ENCODE data around the gene RBM46. TPM values are rescaled to one million over a fixed set of nuclear protein-coding genes. Genes with fewer than 3 reads are reported as not detected.

RBM46 gene, protein sequence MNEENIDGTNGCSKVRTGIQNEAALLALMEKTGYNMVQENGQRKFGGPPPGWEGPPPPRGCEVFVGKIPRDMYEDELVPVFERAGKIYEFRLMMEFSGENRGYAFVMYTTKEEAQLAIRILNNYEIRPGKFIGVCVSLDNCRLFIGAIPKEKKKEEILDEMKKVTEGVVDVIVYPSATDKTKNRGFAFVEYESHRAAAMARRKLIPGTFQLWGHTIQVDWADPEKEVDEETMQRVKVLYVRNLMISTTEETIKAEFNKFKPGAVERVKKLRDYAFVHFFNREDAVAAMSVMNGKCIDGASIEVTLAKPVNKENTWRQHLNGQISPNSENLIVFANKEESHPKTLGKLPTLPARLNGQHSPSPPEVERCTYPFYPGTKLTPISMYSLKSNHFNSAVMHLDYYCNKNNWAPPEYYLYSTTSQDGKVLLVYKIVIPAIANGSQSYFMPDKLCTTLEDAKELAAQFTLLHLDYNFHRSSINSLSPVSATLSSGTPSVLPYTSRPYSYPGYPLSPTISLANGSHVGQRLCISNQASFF
- total RNA-seq (not detected), total RNA-seq (0 reads per million in 2 donors)

DNA sequence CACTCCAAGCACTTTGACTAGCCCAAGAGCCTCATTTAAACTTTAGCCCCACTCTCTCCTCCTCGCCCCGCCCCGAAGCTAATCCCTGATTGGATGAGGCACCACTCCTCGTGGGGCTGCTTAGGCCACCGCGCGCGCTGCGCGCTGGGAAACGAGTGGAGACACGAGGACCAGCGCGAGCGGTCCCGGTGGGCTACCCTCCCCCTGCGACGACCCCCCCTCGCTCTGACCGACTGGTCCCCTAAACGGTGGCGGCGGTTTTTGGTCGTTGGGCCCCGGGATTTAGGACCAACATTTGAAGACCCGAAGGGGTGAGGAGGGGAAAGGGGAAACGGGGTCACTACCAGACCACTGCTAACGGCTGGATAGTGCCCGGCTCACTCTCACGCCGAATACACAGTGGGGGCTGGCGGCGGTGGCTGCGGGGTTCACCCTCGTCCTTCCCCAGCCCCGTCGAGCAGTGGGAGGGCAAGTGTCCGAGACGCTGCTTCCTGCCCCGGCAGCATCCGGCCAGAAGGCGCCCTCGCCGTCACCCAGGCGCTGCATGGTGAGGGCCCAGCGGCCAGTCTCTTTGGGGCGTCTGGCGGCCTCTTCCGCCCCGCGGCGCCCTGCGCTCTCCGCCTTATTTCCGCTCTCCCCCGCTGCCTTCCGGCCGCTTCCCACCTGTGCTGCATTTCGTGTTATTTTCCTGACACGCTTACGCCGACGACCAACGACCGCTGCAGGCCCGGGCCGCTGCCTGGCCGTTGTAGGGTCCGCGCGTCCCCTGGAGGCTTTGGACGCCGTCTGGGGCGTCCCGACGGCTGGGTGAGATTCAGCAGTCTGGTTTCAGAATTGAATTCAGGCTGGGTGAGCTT, at the start of gene RBM46:
TSS of gene RBM46 (plus strand) at position 147 of the 857 bp plus-strand sequence. CDS start 15,481 bp downstream, outside the sequence.
- Mint-ChIP-seq H3K4me1 (no peaks in the 10 kb centered on the region), H3K27ac (no peak within 1 kb of the TSS), H3K27me3 (peaks cover 29% of the 10 kb centered on the region), H3K36me3 (ENCODE audit: low read depth) (no peaks in the 10 kb centered on the region), H3K4me3 (no peak within 1 kb of the TSS)
- ATAC-seq, result no peak
- no peaks in the 10 kb centered on the region for H3K9me3 ChIP-seq (ENCODE audit: control insufficient read depth, low read length, poor library complexity, severe bottlenecking)
- DNase-seq, result no peak

DNA sequence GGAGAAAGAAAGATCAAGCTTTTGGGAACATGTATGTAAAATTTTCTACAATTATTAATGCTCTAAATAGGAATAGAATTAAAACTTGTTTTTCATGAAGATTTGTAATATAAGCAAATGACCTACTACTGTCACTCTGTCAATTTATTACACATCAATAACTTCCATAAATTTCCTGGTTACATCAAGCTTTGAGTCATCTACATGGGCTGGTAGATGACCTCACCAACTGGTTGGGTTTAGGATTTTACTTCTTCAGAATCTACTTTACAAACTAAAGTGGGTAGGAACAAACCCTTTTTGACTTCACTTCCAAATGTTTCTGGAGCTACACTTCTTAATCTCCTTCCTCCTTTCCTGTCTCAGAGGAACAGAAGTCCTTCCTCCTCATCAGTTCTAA, 49.3 kb upstream of the RBM46 start:
- DNase-seq (no peak), ATAC-seq (no peak)
- Mint-ChIP-seq H3K27ac (no peak overlapping the region), H3K4me1 (no peaks in the 10 kb centered on the region), H3K36me3 (ENCODE audit: low read depth) (no peaks in the 10 kb centered on the region), H3K27me3 (peaks cover 10% of the 10 kb centered on the region), H3K4me3 (no peak overlapping the region)
- H3K9me3 ChIP-seq (ENCODE audit: control insufficient read depth, low read length, poor library complexity, severe bottlenecking), result no peaks in the 10 kb centered on the region

DNA sequence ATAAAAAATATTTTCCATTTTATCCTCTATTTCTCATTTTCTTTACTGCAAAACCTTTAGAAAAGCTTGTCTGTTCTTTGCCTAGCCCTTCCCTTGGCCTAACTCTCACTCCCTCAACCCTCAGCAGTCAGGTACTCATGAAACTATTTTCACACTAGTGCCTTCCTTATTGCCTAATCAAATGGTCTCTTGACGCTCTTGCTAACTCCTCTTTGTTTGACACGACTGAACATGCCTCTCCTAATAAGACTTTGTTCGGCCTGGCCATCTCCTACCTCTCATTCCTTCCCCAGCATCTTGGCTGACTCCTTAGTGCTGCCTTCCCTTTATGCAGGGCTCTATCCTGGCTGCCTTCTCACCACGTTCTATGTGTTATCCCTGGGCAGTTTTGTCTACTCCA, 48.4 kb upstream of the RBM46 start:
- Mint-ChIP-seq H3K27ac (no peak overlapping the region), H3K4me1 (no peaks in the 10 kb centered on the region), H3K36me3 (ENCODE audit: low read depth) (no peaks in the 10 kb centered on the region), H3K4me3 (no peak overlapping the region), H3K27me3 (peaks cover 7% of the 10 kb centered on the region)
- no peaks in the 10 kb centered on the region for H3K9me3 ChIP-seq (ENCODE audit: control insufficient read depth, low read length, poor library complexity, severe bottlenecking)
- ATAC-seq (no peak), DNase-seq (no peak)

DNA sequence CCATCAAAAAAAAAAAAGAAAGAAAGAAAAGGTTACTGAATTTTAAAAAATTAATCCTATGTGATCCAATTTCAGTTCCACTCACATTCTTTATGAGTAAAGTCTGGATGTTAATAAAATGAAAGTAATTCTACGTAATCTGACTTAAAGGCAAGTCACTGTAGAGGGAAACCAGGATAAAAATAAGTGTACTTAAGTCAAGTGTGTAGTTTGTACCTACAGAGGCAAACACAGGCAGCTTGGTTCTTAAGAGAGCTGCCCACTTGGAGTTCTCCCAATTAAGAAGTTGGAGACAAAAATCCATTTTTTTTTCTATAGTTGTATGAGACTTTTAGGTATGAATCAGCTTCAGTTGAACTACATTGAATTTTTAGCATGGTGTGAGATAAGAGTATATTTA, 44.3 kb upstream of the RBM46 start:
- DNase-seq, result no peak
- no peak for ATAC-seq
- Mint-ChIP-seq H3K27me3 (peaks cover 27% of the 10 kb centered on the region), H3K4me1 (peaks cover under 1% of the 10 kb centered on the region), H3K27ac (no peak overlapping the region), H3K36me3 (ENCODE audit: low read depth) (no peaks in the 10 kb centered on the region), H3K4me3 (no peak overlapping the region)
- H3K9me3 ChIP-seq (ENCODE audit: control insufficient read depth, low read length, poor library complexity, severe bottlenecking), result no peaks in the 10 kb centered on the region

DNA sequence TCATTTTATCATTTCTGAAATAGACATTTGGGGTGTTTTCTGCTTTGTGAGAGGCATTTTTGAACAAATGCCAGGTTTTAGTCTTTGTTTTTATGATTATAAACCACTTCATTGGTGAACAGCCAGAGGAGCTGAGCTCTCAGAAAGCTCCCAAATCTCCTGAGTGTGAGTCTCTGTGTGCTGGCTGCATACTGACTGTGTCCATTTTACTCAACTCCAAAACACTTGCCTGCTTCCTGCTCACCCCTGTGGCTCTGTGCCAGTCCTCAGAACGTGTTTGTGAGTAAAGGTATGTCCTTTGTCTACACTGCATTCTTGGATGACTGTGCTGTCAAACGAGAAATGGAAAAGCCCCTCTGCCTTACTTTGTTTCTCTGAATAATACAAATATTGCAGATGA, 42.6 kb upstream of the RBM46 start:
- H3K4me3 Mint-ChIP-seq, result no peak overlapping the region
- peaks cover 40% of the 10 kb centered on the region for H3K27me3 Mint-ChIP-seq
- DNase-seq (no peak), ATAC-seq (no peak)
- H3K4me1 Mint-ChIP-seq, result peaks cover 5% of the 10 kb centered on the region
- H3K36me3 Mint-ChIP-seq (ENCODE audit: low read depth), result no peaks in the 10 kb centered on the region
- no peak overlapping the region for H3K27ac Mint-ChIP-seq
- H3K9me3 ChIP-seq (ENCODE audit: control insufficient read depth, low read length, poor library complexity, severe bottlenecking), result no peaks in the 10 kb centered on the region

DNA sequence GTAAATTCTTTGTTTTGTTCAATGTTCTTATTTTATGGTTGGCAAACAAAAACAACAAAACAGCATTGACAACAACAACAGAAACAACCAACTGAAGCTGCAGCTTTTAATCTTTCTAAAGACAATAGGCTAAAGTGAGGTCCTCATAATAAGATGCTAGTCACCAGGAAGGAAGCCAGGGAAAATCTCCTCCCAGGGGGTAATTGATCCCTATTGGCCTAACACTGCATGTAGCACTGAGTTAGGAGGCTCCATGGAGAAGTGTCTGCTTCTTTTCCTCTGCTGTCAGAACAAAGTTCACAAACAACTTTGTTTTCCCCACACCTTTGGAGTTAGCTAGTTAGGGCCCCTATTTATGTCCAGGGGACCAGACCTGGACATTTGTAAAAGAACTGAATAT, 42.0 kb upstream of the RBM46 start:
- DNase-seq (no peak), ATAC-seq (no peak)
- no peaks in the 10 kb centered on the region for H3K9me3 ChIP-seq (ENCODE audit: control insufficient read depth, low read length, poor library complexity, severe bottlenecking)
- Mint-ChIP-seq H3K27me3 (peaks cover 46% of the 10 kb centered on the region), H3K4me1 (peaks cover 9% of the 10 kb centered on the region), H3K4me3 (no peak overlapping the region), H3K36me3 (ENCODE audit: low read depth) (no peaks in the 10 kb centered on the region), H3K27ac (no peak overlapping the region)

DNA sequence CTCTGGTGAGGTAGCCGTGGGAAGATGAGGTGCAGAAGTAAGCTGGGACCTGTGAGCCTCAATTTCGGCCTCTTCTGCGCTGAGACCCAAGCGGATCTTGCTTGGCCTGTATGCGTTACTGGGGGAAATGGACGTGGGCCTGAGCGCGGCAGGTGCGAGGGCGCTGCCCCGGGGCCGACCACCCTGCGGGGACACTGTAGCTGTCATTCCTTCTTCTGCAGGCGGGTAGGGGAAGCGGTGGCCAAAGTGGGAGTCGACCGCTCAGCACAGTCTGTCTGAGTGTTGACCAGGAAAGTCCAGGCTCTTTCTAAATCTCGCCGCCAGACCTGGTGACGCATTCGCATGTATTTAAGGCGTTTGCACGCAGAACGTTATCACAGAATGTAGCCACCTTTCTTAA, 40.6 kb upstream of the RBM46 start:
- Mint-ChIP-seq H3K4me3 (no peak overlapping the region), H3K27me3 (peaks cover 60% of the 10 kb centered on the region), H3K27ac (no peak overlapping the region), H3K36me3 (ENCODE audit: low read depth) (no peaks in the 10 kb centered on the region), H3K4me1 (peaks cover 13% of the 10 kb centered on the region)
- ATAC-seq (no peak), DNase-seq (no peak)
- no peaks in the 10 kb centered on the region for H3K9me3 ChIP-seq (ENCODE audit: control insufficient read depth, low read length, poor library complexity, severe bottlenecking)

DNA sequence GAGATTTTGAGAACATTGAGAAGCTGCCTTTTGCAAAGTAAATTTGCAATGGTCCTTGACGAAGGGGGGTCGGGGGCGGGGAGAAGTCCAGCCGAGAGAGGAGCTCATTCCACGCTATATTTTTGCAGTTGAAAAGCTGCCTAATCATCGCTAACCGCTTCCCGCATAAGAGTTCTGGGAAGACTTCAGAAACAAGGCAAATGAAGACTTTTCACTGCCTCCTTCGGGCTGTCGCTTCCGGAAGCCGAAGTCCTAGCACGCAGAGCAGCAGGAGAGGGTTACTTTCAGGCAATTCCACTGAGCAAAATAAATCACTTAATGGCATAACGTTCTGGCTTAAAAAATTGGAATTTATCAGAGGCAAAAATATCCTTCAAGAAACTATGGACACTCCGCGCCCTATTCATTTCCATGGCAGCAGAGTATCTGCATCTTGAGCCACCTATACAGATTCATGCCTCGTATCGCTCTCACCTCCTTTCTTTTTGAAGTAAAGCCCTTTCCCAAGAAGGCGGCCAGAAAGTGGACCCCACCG, 39.9 kb upstream of the RBM46 start:
- no peaks in the 10 kb centered on the region for H3K9me3 ChIP-seq (ENCODE audit: control insufficient read depth, low read length, poor library complexity, severe bottlenecking)
- Mint-ChIP-seq H3K27ac (no peak overlapping the region), H3K4me1 (peaks cover 13% of the 10 kb centered on the region), H3K27me3 (peaks cover 63% of the 10 kb centered on the region), H3K36me3 (ENCODE audit: low read depth) (no peaks in the 10 kb centered on the region), H3K4me3 (no peak overlapping the region)
- DNase-seq, result no peak
- no peak for ATAC-seq

DNA sequence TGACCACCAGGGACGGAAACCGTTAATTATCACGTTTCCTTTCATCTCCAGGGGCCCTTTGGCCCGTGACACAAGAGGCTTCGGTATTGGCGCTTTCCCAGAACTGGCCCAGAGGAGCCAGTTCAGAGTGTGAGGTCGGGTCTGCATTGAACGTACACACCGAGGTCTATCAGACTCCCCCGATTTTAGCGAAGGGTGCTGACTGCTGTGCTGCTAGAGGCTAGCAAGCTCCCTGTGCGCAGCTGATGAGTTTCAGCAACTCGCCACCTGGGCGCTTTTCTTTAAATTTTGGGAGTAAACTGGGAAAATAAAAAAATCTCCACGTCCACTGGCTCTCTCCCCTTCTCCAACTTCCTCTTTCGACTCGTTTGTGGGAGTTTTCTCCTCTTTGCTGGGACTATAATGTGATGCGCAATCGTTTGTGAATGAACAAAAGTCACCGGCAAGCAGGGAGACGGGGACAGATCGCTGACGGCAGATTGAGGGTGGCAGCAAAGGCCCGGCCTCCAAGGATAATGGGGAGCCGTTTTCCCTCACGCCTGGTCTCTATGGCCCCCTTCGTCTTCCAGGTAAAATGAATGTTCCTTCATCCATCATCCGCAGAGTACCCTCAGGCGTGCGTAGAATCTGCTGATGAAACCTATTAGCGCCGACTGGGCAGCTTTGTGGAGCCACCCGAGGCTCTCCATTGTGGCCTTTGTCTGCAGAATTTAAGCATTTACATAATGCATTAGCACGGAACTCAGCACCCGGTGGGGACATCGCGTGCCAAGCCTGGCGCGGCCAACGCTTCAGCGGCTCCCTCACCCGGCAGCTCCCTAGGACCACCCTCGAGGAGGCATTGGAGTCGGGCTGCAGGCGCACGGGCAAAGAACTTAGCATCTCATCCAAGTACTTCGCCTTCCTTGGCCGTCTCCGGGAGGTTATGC, 38.9 kb upstream of the RBM46 start:
- peaks cover 13% of the 10 kb centered on the region for H3K4me1 Mint-ChIP-seq
- no peak overlapping the region for H3K27ac Mint-ChIP-seq
- ATAC-seq (no peak), DNase-seq (no peak)
- H3K4me3 Mint-ChIP-seq, result peak overlapping the region; percentile 70
- H3K36me3 Mint-ChIP-seq (ENCODE audit: low read depth), result no peaks in the 10 kb centered on the region
- H3K27me3 Mint-ChIP-seq, result peaks cover 72% of the 10 kb centered on the region
- no peaks in the 10 kb centered on the region for H3K9me3 ChIP-seq (ENCODE audit: control insufficient read depth, low read length, poor library complexity, severe bottlenecking)

DNA sequence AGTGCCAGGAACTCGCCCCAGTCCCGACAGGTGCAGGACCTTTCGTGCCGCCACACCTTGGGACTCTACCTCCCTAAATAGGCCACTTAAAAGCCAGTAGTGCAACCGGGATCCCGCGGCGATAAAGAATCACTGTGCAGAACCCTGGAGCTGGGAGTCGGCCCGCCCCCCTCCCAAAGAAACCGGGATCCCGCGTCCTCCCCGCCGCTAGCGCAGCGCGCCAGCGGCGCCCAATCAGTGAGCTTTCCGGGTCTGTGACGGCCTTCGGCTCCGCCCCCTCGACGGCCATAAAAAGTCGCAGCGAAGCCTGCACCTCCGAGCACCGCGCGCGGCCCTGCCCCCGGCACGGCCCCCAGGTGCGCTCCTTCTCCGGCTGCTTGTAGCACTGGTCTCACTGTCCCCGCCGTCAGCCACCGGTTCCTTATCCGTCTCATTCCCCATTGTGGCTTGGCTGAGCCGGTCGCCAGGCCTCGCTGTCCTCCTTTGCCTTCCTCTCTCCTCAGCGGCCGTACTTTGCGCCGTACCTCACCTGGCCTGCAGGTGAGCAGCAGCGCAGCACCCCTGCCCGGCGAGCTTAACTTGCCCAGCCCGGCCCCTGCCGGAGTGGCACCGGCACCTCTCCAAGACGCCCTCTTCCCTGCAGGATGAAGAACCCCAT, 37.3 kb upstream of the RBM46 start, which contains the start of gene LRAT:
TSS of gene LRAT (plus strand) at position 318 of the 658 bp plus-strand sequence. CDS start at position 645, 327 bp downstream.
- DNase-seq (no peak), ATAC-seq (peak; percentile 91)
- no peaks in the 10 kb centered on the region for H3K36me3 Mint-ChIP-seq (ENCODE audit: low read depth)
- peaks cover 84% of the 10 kb centered on the region for H3K27me3 Mint-ChIP-seq
- H3K9me3 ChIP-seq (ENCODE audit: control insufficient read depth, low read length, poor library complexity, severe bottlenecking), result no peaks in the 10 kb centered on the region
- H3K27ac Mint-ChIP-seq, result peak within 1 kb of the TSS; percentile 45
- peaks cover 13% of the 10 kb centered on the region for H3K4me1 Mint-ChIP-seq
- H3K4me3 Mint-ChIP-seq, result peak within 1 kb of the TSS; percentile 94

DNA sequence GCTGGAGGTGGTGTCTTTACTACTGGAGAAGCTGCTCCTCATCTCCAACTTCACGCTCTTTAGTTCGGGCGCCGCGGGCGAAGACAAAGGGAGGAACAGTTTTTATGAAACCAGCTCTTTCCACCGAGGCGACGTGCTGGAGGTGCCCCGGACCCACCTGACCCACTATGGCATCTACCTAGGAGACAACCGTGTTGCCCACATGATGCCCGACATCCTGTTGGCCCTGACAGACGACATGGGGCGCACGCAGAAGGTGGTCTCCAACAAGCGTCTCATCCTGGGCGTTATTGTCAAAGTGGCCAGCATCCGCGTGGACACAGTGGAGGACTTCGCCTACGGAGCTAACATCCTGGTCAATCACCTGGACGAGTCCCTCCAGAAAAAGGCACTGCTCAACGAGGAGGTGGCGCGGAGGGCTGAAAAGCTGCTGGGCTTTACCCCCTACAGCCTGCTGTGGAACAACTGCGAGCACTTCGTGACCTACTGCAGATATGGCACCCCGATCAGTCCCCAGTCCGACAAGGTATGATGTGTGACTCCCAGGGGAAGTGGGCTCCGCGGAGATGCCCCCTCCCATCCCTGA, 36.6 kb upstream of the RBM46 start:
- peaks cover 13% of the 10 kb centered on the region for H3K4me1 Mint-ChIP-seq
- H3K27ac Mint-ChIP-seq, result peak overlapping the region; percentile 45
- H3K9me3 ChIP-seq (ENCODE audit: control insufficient read depth, low read length, poor library complexity, severe bottlenecking), result no peaks in the 10 kb centered on the region
- no peak for ATAC-seq
- no peaks in the 10 kb centered on the region for H3K36me3 Mint-ChIP-seq (ENCODE audit: low read depth)
- DNase-seq, result no peak
- peaks cover 80% of the 10 kb centered on the region for H3K27me3 Mint-ChIP-seq
- peak overlapping the region; percentile 94 for H3K4me3 Mint-ChIP-seq

DNA sequence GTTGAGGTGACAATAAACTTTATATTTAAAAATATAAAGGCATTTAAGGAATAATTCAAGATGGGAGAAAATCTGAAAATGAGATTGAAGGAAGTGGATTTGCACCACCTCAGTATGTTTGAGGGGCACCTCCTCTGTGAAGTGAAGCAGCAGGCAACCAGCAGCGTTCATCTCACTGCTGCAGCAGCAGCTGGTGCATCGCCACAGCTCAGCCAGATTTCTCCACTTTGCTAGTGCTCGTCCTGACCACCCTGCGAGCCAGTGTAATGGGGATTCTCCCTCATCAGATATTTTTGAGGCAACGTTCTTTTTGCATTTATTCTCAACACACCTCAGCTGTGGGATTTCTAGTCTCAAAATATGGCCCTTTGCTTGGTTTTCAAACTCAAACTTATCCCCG, 23.4 kb upstream of the RBM46 start:
- DNase-seq (no peak), ATAC-seq (no peak)
- no peak overlapping the region for H3K4me3 Mint-ChIP-seq
- H3K9me3 ChIP-seq (ENCODE audit: control insufficient read depth, low read length, poor library complexity, severe bottlenecking), result no peaks in the 10 kb centered on the region
- H3K36me3 Mint-ChIP-seq (ENCODE audit: low read depth), result no peaks in the 10 kb centered on the region
- no peaks in the 10 kb centered on the region for H3K4me1 Mint-ChIP-seq
- no peak overlapping the region for H3K27ac Mint-ChIP-seq
- H3K27me3 Mint-ChIP-seq, result peaks cover 33% of the 10 kb centered on the region
